WTC11 (cell line): ENCODE measurements around the gene MRTFA. TPM values are rescaled to one million over a fixed set of nuclear protein-coding genes. Genes with fewer than 3 reads are reported as not detected.
A peak's percentile ranks its signal among the peaks of the same experiment; 100 is the strongest.

Experiments
- ATAC-seq: fragments of 200-7000 bp; cut with Tn5 transposase; 2 replicates; pipeline ENCODE4 v1.10.0; 2021; ENCODE audit warnings: mild to moderate bottlenecking, moderate library complexity
- CTCF ChIA-PET: fragments of 300-600 bp; sonication (Branson Sonifier 250); formaldehyde crosslinking; loops from one replicate; lab custom pipeline; 2021; ENCODE audit warnings: antibody characterized with exemption; lab: Charles Lee
- POLR2A ChIA-PET: fragments of 350-600 bp; sonication (Branson Sonifier 250); formaldehyde crosslinking; loops from one replicate; lab custom pipeline; 2021; ENCODE audit warnings: antibody characterized with exemption; lab: Charles Lee
- DNase-seq: peaks from one replicate; pipeline ENCODE4 v3.0.0; 2021; ENCODE audit warnings: low spot score
- H3K27ac Mint-ChIP-seq: 2 replicates; pipeline ENCODE4 v1.8.0; 2021; ENCODE audit warnings: mixed read lengths
- H3K27me3 Mint-ChIP-seq: 2 replicates; pipeline ENCODE4 v1.8.0; 2021; ENCODE audit warnings: low read depth, mild to moderate bottlenecking, moderate library complexity, mixed read lengths
- H3K36me3 Mint-ChIP-seq: 2 replicates; pipeline ENCODE4 v1.8.0; 2021; ENCODE audit warnings: mixed read lengths
- H3K4me1 Mint-ChIP-seq: 2 replicates; pipeline ENCODE4 v1.8.0; 2022; ENCODE audit warnings: mixed read lengths
- H3K4me3 Mint-ChIP-seq: 2 replicates; pipeline ENCODE4 v1.8.0; 2021; ENCODE audit warnings: mild to moderate bottlenecking, moderate library complexity, mixed read lengths
- H3K9me3 Mint-ChIP-seq: 2 replicates; pipeline ENCODE4 v1.8.0; 2021; ENCODE audit warnings: mixed read lengths
- AR ChIP-seq: fragments of 250-450 bp; sonication (Bioruptor Pico); IDR thresholded peaks from 2 replicates; pipeline ENCODE4 v1.9.0; 2021; ENCODE audit warnings: mild to moderate bottlenecking
- ATF2 ChIP-seq: sonication (generic); formaldehyde crosslinking; IDR thresholded peaks from 2 replicates; pipeline ENCODE4 v1.8.1; 2022; ENCODE audit warnings: low read depth, missing genetic modification reagents, borderline replicate concordance
- CREM ChIP-seq: sonication (generic); formaldehyde crosslinking; IDR thresholded peaks from 2 replicates; pipeline ENCODE4 v1.8.1; 2022; ENCODE audit warnings: mild to moderate bottlenecking, missing genetic modification reagents, moderate library complexity
- E2F1 ChIP-seq: sonication (generic); formaldehyde crosslinking; IDR thresholded peaks from 2 replicates; pipeline ENCODE4 v1.8.0; 2022; ENCODE audit warnings: mild to moderate bottlenecking, missing genetic modification reagents
- ELF4 ChIP-seq: sonication (generic); formaldehyde crosslinking; IDR thresholded peaks from 2 replicates; pipeline ENCODE4 v1.8.1; 2022; ENCODE audit warnings: low read depth, mild to moderate bottlenecking, moderate library complexity, missing genetic modification reagents
- ESRRA ChIP-seq: sonication (generic); formaldehyde crosslinking; IDR thresholded peaks from 2 replicates; pipeline ENCODE4 v1.8.1; 2022; ENCODE audit warnings: mild to moderate bottlenecking, missing genetic modification reagents, borderline replicate concordance
- IRF2 ChIP-seq: sonication (generic); formaldehyde crosslinking; IDR thresholded peaks from 2 replicates; pipeline ENCODE4 v1.8.0; 2022; ENCODE audit warnings: low read depth, missing genetic modification reagents, borderline replicate concordance
- MLX ChIP-seq: sonication (generic); formaldehyde crosslinking; IDR thresholded peaks from 2 replicates; pipeline ENCODE4 v1.8.1; 2023; ENCODE audit warnings: mild to moderate bottlenecking, missing genetic modification reagents, moderate library complexity
- NFE2L1 ChIP-seq: sonication (generic); formaldehyde crosslinking; IDR thresholded peaks from 2 replicates; pipeline ENCODE4 v1.8.1; 2023; ENCODE audit warnings: missing genetic modification reagents
- SMAD4 ChIP-seq: sonication (generic); formaldehyde crosslinking; IDR thresholded peaks from 2 replicates; pipeline ENCODE4 v1.8.0; 2022; ENCODE audit warnings: mild to moderate bottlenecking, missing genetic modification reagents
- SOX15 ChIP-seq: fragments of 250-450 bp; sonication (Bioruptor Pico); IDR thresholded peaks from 2 replicates; pipeline ENCODE4 v1.9.0; 2021; ENCODE audit warnings: mild to moderate bottlenecking
- TEAD4 ChIP-seq: sonication (generic); formaldehyde crosslinking; IDR thresholded peaks from 2 replicates; pipeline ENCODE4 v1.8.0; 2022; ENCODE audit warnings: mild to moderate bottlenecking, missing genetic modification reagents
- ZBTB21 ChIP-seq: sonication (generic); formaldehyde crosslinking; IDR thresholded peaks from 2 replicates; pipeline ENCODE4 v1.8.1; 2023; ENCODE audit warnings: mild to moderate bottlenecking, missing genetic modification reagents, borderline replicate concordance
- ZNF121 ChIP-seq: sonication (generic); formaldehyde crosslinking; IDR thresholded peaks from 2 replicates; pipeline ENCODE4 v1.8.0; 2023; ENCODE audit warnings: missing genetic modification reagents
- ZNF219 ChIP-seq: sonication (generic); formaldehyde crosslinking; IDR thresholded peaks from 2 replicates; pipeline ENCODE4 v1.8.0; 2023; ENCODE audit warnings: missing genetic modification reagents, mild to moderate bottlenecking, borderline replicate concordance
- ZNF532 ChIP-seq: fragments of 250-450 bp; sonication (Bioruptor Pico); IDR thresholded peaks from 2 replicates; pipeline ENCODE4 v1.9.0; 2021; ENCODE audit warnings: mild to moderate bottlenecking, borderline replicate concordance
- total RNA-seq: library from RNA; stranded (reverse); gene quantifications from 3 replicates; pipeline ENCODE4 v1.2.3, GENCODE V29; 2021

The MRTFA gene
- total RNA-seq, 1 experiment from 2014 or later, result 48.4 TPM

- ATAC-seq, result no peak
- no peaks in the 10 kb centered on the region for H3K9me3 Mint-ChIP-seq
- H3K27me3 Mint-ChIP-seq, result no peaks in the 10 kb centered on the region
- CTCF ChIA-PET, result interaction anchor here (0.5 kb wide), 1 partner anchor 14 kb away, joined by 3 read pairs; no protein-coding TSS in a partner anchor
- H3K4me3 Mint-ChIP-seq, result no peak overlapping the region
- POLR2A ChIA-PET, result no interaction called here
- H3K27ac Mint-ChIP-seq, result peak overlapping the region; percentile 44
- H3K36me3 Mint-ChIP-seq, result peaks cover 5% of the 10 kb centered on the region
- TF ChIP-seq MLX (CRISPR knock-in tag) (no peak), CREM (CRISPR knock-in tag) (no peak), AR (CRISPR knock-in tag) (no peak), IRF2 (CRISPR knock-in tag) (no peak), ZBTB21 (CRISPR knock-in tag) (no peak), E2F1 (CRISPR knock-in tag) (no peak), ZNF219 (CRISPR knock-in tag) (no peak), ATF2 (CRISPR knock-in tag) (no peak), ESRRA (CRISPR knock-in tag) (no peak), ZNF121 (CRISPR knock-in tag) (no peak), TEAD4 (CRISPR knock-in tag) (no peak), SMAD4 (CRISPR knock-in tag) (no peak), ZNF532 (CRISPR knock-in tag) (no peak), NFE2L1 (CRISPR knock-in tag) (no peak), ELF4 (no peak), SOX15 (no peak)
- no peak for DNase-seq
- H3K4me1 Mint-ChIP-seq, result no peaks in the 10 kb centered on the region
Measured at GRCh38 chr22:40463017-40463631, 173.4 kb downstream of the MRTFA start.
